Embryonic facial prominence (tissue), 1 donor: ENCODE measurements around the gene MYO1A.
"Not testable (repeated sequence)": the region's sequence is repeated elsewhere in the genome, so short reads cannot be mapped to it uniquely, and the experiment has no call there.

Experiments
- DNase-seq: peaks from one replicate; pipeline ENCODE4 v3.0.0-alpha.2; 2016; ENCODE audit errors: extremely low spot score

Gene MYO1A

DNA sequence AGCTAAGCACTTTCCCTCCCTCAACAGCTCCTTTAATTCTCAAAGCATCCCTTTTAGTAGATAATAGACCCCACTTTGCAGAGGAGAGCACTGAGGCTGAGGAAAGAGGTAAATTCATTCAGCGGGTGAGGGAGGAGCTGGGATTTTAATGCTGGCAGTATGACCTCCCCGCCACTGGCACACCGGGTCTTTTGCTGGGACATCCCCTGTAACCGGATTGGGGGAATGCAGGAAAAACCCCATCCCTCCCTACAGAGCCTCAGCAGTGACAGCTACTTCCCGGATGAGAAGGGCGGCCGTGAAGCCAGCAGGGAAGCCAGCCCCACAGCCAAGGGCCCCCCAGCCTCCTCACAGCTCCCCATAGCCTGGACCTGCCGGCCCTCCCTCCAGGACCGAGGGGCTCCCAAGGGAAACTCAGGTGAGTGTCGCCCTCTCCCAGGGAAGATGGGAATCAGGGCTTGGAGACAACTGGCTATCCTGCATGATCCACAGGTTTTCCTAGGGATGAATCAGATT, 55.6 kb downstream of the MYO1A start:
- no peak for DNase-seq

- DNase-seq = no peak
Measured at GRCh38 chr12:56993346-56993745, 56.6 kb downstream of the MYO1A start.

DNA sequence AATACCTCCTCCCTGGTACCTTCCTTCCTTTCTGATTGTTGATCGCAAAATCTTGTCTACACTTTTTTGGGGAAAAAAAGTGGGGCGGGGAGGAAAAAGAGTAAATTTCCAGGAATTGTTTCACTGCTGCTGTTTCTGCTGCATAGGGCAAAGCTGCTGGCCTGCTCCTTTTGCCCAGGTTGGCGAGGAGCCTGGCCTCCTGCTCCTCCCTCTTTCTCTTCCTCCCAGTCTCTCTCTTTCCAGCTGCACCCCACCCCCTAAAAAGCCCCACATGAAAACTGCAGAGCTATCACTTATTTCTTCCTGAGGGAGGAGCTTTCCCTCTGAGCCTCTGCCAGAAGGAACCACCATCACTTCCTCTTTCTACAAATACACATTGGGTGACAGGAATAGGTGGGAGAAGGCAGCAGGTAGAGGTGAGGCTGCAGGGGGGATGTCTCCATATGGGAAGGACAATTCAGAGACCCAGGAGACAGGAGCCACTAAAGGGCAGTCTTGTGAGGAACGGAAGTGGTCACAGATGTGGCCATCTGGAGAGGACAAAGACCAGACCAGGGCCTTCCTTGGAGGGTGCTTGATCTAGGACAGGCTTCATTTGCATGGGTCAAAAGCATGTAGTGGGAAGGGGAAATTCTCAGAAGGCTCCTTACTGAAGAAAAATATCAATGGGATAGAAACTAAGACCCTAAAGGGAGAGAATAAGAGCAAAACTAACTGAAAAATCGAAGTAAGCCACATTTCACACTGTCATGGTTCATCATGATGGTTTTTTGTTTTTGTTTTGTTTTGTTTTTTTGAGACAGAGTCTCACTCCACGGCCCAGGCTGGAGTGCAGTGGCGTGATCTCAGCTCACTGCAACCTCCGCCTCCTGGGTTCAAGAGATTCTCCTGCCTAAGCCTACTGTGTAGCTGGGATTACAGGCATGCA, 58.3 kb downstream of the MYO1A start:
- DNase-seq = no peak

- DNase-seq = no peak
Measured at GRCh38 chr12:56990648-56991318, 59.1 kb downstream of the MYO1A start.

DNA sequence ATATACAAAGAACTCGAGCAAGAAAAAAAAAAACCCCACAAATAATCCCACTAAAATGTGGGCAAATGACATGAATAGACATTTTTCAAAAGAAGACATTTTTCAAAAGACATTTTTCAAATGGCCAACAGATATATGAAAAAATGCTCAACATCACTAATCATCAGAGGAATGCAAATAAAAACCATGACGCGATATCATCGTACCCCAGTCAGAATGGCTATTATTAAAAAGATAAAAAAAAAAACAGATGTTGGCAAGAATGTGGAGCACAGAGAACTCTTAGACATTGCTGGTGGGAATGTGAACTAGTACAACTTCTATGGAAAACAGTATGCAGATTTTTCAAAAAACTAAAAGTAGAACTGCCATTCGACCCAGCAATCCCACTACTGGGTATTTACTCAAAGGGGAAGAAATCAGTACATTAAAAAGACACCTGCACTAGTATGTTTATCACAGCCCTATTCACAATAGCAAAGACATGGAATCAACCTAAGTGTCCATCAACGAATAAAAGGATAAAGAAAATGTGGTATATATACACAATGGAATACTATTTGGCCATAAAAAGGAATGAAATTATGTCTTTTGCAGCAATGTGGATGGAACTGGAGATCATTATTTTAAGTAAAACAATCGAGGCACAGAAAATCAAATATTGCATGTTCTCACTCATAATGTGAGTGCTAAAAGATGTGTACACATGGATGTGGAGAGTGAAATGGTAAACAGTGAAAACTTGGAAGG, 59.9 kb downstream of the MYO1A start:
- no peak for DNase-seq

DNA sequence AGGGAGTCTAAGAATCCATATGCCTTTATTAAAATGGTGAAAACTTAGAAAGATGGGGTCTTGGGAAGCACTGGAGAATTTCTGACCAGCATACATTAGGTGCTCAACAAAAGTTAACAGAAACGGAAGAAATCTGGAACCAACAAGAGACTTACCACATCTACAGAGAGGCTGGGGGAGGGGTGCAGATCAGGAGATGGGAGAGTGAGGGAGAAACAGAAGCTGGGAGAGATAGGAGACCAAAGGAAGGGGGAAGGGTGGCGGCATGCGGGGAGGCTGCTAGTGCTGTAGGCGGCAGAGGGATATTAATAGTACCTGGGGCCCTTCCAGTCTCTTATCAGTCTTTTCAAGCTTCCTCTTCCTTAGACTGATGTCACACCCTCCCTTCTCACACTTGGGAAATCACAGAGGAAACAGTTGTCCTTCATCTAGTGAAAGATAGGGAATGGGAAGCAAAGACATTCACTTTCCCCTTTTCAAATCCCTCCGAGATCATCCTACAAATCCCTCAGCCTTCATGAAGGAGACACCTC, 61.7 kb downstream of the MYO1A start:
- no peak for DNase-seq

DNA sequence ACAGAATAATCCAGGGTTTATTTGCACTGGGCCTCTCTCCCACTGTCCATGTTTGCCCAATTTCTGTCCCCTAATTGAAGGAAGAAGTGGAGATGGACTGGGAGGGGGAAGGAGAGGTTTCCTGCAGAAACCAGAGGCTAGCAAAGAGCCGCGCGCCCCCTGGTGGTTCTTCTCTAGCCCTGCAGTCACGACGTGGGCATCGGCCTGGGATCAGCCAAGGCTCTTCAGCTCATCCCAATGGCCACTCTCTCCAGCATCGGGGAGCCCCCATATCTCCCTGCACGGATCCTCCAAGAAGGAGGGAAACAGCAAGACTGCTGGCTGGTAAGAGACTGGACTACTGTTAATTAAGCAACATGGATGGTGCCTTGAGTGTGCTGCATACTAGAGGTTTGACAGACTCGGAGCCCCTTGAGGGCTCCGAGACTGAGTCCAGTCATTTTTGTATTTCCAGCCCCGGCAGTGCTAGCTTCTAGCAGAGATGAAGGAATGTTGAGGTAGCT, 62.3 kb downstream of the MYO1A start:
- peak; percentile 32 for DNase-seq

DNA sequence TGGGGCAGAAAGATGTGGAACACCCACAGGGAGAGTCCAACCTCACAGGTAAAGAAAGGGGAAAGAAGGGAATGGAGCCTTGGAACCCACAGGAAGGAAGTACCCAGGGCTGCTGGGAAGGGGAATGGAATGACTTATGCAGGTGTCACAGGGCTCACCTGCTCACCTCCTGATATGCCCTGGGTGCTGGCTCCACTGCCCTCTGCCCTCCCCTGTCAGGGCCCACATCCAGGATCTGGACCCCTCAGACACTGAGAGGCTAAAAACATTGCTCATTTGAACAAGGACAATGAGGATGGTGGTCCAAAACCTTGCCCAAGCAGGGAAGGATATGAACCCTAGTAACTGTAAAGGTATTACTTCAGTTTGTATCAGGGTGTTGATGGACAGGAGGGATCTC, 62.9 kb downstream of the MYO1A start:
- DNase-seq = no peak

DNA sequence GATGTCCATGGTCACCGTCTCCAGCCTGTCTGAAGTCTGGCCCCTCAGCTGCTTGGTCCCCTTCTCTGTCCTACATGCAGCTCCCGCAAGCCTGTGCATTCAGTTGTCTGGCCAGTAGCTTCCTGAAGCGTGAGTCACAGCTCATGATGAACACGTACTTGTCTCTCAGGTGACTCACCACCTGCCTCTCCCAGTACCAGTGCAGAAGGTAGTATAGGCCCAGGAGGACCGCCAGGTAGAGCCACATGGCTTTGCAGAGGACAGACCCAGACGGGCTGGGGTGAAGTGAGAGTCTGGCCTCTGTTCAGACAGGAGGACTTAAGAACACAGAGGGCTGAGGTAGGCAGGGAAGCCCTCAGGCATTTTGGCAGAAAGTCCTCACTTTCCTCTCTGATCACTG, 64.2 kb downstream of the MYO1A start:
- peak; percentile 5 for DNase-seq

- DNase-seq = no peak
Measured at GRCh38 chr12:56983386-56983785, 66.5 kb downstream of the MYO1A start.

DNA sequence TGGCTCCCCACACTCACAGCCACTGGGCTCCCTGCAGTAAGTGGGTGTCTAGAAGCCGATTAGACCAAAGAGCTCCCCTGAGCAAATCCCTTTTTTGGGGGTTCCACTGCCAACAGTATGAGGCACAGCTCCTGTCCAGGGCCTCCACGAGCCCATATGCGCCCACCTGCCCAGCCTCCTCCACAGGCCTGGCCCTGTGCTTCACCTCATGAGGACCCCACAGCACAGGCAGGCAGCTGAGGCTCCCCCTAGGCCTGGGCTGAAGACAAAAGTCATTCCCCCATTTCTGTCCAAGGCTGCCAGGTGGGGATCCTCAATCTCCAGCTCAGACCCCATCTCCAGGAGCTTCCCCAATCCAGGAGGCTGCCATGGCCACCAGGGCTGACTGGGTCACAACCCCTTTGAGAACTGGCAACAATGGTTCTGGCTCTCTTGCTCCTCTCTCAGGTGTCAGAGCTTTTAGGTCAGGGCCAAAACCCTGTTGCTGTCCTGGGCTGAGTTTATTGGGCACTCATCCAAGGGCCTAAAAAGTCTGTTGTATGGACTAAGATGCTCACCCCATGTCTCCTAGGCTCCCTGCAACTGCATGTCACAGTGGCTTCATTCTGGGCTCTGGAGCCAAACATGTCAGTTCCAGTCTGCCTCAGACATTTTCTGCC, 67.2 kb downstream of the MYO1A start:
- DNase-seq = not testable (repeated sequence)

DNA sequence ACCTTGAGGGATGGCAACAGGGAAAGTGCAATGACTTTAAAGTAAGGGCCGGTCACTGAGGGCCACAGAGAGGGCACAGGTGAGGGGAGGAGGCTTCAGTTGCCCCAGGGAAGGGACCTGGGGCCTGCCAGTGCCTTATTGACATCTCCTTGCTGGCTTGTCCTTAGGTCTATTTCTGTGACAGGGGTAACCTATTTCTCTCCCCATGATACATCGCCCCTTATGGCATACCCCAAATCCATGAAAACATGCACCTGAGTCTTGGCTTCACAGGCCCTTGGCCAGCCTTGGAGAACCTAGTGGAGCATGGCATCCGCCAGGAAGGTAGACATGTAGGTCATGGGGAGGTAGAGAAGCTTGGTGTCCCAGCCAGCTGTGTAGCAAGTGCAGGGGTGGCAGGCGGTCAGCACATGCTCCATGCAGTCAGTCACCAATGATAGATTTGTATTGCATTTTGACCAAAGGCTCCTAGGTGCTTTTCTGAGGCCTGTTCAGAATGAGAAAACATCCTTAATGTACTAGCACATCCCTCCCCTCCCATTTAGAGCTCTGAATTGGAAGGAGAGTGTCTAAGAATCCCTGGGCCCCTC, 68.9 kb downstream of the MYO1A start:
- DNase-seq = no peak

- DNase-seq = no peak
Measured at GRCh38 chr12:56980268-56980667, 69.7 kb downstream of the MYO1A start.

GRCh38 chr12:56979628-56980027, 70.3 kb downstream of the MYO1A start:
- no peak for DNase-seq
